Fibroblast of skin of right biceps (primary cell): Measurements from ENCODE around the gene FYN.

ENCODE experiments used
- DNase-seq: peaks from one replicate; pipeline ENCODE4 v3.0.0-alpha.2; 2013

Gene FYN

DNA sequence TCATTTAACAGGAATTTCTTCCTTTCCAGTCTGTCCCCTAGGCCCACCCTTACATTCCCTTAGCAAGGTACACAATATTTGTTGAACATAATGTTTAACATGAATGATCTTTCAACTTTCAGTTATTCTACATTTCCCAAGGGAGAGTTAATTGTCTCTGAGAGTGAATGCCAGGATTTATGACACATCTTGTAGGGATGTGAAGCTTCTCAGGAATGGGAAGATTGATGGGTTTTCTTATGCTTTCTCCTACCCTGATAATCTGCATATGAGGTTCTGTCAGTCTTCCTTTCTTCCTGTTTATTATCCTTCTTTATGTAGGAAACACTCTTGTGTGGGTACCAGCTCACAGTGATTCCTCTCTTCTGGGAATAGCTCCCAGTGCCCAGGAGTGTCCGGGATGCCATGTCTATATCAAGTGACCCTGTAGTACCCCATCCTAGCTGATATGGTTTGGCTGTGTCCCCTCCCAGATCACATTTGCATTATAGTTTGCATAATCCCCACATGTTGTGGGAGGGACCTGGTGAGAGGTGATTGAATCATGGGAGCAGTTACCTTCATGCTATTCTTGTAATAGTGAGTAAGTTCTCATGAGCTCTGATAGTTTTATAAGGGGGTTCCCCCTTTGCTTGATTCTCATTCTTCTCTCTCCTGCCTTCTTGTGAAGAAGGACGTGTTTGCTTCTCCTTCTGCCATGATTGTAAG is 7.1 kb upstream of the FYN start:
- DNase-seq: peak; percentile 92

DNA sequence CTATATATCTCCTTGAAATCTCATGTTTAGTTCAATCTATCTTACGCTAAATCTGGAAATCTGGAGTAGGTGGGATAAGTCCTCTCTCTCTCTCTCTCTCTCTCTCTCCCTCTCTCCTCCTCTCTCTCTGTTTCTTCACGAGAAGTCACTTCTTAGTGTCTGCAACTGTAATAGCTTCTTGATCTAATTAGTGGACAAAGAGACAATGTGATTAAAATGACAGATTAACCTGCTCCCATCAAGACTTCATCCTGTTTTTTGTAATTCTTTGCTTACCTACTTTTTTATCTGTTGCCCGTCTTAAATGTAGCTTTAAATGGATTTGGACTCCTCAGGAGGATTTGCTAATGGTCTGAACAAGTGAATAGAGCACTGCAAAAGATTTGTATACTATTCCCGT is 2.5 kb upstream of the FYN start:
- DNase-seq: no peak

DNA sequence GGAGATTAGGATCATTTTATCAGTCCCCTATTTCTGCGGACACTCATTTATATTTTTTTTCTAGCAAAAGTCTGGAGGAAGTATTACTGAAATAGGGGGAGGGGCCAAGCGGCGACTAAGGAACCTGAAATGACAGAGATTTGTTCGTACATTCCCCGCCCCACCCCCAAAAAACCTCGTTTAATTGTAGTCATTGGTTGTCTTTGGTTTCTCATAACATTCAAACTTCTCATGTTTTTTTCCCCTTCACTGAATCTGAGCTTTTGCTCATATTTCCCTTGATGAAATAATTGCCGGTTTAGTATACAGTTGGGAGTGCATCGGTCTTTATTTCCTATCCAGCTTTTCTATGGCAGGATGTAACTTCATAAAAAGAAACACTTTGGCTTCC is 768 bp upstream of the FYN start:
- no peak for DNase-seq

DNA sequence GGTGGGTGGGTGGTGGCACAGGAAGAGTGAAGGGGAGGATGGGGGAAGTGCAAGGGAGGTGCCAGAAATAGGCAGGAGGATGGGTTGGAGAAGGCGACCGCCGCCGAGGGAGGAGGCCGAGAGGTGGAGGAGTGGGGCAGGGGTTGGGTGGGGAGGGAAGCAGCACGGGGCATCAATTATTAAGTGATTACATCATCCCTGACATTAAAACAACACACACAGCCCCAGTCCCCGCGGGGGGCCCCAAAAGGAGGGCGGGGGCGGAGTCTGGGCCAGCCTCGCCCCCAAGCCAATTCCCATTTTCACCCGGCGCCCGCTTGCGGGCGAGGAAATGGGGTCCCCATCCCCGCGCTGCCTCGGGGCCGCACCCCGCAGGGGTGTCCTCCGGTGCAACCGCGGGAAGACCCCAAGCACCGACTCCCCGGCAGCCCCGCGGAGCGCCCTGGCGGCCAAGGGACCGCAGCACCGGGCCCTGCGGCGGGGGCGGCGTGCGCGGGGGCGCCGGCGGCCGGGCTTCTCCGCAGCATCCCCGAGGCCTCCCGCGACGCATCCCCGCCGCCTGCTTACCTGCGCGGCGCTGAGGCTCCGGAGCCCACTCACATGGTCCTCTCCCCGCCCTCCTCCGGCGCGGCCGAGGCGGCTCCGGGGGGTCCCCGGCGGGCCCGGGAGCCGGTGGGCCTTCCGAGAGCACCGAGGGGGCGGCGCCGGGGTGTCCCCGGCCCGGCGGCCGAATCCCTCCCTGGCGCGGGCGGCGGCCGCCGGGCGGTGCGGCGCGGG is 663 bp downstream of the FYN start:
- DNase-seq: peak; percentile 63

DNA sequence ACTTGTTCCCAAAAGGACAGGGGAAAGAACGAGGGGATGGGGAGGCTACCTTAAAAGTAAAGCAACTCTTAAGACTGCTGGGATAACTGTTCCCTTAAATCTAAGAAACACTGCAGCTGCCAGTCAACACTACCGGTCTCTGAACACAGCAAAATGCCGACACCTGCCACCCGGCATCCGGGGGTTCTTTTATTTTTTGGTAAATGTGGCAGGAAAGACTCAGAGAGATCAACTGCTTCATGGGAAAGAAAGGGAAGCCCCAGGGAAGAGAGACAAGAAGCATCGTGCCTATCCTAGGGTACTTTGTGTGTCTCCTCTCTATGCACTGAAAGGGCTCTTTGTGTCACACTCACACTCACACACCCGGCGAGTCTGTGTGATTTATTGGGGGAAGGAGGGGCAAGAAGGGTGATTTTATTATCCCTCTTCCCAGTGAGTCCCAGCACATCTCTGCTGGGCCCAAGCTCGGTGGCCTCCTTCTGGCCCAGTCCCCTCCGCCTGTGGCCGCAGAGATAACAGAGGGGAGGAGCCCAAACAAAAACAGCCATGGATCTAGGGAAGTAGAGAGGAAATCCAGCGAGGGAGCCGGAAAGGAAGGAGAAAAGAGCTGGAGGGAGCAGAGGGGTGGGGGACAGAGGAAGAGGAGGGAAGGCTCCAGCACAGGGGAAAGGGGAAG is 1.4 kb downstream of the FYN start:
- no peak for DNase-seq

DNA sequence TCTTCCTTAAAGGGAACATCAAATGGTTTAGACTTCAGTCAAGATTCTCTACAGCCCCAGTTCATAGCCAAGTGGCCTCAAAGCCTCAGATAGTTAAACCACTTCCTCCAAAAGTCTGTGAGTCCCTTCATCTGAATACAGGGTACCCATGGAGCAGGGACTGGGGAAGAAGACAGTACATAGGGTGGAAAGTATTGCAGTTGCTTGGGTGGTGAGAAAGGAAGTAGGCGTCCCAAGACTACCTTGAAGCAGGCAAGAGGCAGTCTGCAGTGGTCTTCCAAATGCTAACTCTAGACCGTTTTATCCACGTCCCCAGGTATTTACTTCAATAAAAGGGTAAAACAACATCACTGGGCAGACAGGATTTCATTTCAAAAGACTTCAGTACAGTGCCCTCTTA is 2.0 kb downstream of the FYN start:
- DNase-seq: no peak

DNA sequence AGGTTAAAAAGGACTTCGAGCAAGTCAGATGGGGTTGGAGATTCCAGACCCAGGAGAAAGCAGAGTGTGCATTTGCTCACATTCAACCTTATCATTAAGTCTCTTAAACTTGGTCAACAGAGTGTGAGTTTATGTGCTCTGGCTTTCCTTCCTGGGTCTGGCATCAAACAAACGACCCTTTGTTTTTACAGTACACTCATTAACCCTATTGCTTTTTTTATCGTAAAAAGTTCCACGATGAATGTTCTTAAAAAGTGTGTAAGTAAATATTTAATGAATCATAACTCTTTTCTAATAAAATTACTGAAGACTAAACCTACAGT is 2.5 kb downstream of the FYN start:
- no peak for DNase-seq

DNA sequence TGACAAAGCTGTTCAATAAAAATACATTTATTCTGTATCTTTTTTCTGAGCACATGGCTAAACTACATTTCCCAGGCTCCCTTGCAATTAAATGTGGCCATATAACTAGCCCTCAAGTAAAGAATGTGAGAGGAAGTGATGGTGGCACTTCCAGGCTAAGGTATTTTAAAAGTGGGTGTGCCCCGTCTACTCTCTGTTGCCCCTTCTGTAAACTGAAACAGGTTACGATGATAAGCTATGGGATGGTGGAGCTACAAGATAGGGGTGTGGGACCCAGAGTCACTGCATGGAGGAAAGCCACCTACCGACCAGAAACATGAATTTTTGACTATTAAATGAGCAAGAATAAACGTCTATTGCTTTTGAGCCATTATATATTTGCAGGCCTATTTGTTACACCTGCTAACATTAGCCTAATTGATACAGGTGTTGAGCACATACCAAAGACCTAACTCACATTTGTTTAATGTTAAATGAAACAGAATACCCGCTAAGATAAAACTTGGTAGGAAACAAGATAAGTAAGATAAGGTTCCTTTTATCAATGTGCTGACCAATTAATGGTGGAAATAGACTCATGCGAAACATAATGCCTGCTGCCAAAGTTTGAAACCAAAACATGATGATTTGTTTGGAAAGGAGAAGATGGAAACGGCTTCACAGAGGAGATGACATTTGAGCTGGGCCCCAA is 3.1 kb downstream of the FYN start:
- DNase-seq: no peak

DNA sequence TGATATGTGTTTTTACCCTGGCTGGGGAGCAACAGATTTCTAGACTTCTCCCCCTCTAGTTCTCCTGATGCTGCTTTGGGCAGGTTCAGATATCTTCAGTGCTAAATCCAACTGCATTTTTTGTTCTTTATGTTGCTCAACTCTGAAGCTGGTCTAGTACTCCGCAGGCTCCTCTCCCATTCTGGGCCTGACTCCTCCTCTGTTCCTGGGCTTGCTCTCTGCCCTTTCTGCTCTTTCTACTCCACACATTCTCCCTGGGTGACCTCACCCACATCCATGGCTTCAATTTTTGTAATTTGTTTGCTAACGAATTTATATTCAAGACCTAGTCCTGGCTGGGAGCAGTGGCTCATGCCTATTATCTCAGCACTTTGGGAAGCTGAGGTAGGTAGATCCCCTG is 6.4 kb downstream of the FYN start:
- no peak for DNase-seq

DNA sequence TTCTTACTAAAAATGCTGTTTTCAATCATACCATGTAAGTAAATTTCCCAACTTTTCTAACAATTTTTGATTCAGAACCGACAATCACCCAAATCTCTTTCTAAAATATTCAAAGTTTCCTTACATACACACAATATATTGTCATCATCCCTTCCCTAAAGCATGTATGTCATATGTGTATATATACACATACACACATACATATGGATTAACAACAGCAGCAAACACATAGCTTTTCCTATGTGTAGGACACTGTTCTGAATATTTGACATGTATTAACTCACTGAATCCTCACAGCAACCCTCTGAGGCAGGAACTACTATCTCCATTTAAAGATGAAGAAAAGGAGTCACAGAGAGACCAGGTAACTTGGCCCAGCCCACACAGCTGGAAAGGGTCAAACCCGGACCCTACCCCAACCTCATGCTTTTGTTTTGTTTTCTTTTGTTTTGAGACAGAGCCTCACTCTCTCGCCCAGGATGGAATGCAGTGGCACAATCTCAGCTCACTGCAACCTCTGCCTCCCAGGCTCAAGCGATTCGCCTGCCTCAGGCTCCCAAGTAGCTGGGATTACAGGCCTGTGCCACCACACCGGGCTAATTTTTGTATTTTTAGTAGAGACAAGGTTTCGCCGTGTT is 7.2 kb downstream of the FYN start:
- no peak for DNase-seq

DNA sequence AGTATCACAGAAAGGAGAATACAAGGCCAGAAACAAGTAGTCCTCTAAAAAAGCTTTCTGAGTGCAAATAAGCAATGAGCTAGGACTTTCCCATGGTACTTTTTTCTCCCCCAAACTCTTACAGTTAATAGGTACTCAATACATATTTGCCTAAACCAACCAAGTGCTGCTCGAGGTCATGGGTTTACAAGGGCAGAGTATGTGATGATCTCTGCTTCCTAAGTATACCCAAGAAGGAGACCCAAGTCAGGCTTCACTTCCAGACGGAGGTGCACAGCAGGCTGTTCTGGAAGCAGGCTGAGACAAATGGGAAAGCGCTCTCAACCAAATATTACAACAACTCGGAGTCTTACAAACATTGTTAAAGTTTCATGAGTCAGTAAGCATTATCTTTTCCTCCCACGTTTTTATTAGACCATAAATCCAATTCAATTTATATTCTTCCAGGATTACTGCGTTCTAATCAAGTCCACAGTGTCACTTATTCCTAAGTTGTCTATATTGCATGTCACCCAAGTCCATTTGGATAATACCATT is 8.1 kb downstream of the FYN start:
- no peak for DNase-seq

DNA sequence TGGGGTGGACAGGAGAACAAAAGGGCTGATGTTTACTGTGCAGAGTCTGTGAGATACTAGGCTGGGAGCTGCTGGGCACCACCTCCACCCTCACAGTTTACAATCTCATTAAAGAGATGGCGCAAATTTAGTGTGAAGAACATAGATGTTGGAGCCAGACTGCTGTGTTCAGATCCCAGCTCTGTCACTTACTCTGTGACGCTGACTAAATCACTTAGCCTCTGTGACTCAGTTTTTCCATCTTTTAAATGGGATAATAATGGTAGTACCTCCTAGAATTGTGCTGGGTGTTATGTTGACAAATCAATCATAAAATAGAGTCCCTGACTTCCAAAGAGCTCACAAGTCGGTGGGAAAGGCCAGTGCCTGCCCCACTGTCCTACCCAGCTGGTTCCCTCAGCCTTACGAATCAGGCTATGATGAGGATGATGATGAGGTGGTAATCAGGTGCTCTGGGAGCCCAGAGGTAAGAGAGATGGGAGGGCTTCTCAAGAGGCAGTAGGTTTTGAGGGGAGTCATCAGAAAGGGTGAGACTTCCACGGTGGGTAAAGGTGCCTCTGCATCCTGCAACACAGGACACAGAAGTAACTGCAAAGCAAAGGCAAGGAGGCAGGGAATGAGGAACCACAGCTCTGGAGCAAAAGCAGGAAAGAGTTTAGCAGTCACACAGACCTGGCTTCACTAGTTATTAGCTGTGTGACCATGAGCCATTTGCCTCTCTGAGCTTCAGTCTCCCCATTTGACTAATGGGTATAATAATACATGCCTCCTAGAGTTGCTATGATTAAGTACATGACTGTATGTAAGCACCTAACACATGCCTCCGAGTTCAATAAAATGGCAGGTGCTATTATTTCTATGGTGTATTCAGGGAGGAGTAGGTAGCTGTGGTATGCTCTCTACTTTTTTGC is 8.9 kb downstream of the FYN start:
- DNase-seq: no peak

DNA sequence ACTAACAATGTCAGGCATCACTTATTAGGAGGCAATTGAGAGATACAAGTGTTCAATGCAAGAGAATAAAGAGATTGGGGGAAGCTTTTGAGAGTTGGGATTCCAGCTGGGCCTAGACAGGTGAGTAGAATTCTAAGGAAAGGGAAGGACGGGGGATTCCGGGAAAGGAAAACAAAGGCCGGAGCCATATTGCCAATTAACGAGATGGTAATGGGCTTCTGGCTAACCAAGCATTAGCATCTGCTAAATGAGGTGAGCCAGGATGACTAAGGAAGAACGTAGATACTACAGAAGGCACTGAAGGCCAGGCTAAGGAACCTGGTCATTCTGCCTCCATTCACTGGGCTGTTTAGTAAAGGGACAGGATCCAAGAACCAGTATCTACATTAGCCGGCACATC is 10.5 kb downstream of the FYN start:
- DNase-seq: no peak

DNA sequence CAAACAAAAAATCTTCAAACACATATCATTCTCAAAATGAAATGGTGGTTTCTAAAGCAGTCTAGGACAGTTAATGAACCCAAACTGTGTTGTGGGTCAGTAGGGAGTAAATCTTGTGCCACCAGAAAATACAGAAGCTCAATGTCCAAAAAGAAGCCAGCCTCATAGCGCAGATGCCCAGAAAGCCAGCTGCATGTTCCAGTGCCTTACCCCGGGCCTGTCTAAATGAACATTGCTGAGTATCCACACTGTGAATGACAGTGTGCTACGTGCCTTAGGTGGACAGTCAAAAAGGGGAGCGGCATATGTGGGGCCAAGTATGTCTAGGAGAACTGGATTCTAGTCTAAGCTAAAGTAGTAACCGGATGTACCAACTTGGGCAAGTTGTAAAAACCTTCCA is 10.9 kb downstream of the FYN start:
- no peak for DNase-seq

DNA sequence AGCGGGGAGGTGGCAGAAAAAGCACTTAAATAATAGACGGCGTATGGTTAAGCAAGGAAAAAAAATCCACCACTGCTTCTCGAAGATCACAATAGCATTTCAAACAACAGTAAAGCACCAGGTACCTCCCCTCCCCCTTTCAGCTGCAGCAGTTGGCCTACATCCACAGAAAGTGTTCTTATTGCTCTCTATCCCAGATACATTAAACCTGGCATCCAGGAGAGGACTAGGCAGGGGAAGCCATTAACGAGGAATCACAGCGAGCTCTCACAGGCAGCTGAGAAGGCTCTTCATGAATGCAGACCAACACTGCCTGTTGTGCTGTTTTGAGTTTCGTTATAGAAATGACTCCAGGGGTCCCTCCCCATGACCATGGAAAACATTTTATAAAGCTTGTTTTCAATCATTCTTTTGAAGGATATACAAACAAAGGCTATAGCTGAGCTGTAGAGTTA is 11.8 kb downstream of the FYN start:
- no peak for DNase-seq

DNA sequence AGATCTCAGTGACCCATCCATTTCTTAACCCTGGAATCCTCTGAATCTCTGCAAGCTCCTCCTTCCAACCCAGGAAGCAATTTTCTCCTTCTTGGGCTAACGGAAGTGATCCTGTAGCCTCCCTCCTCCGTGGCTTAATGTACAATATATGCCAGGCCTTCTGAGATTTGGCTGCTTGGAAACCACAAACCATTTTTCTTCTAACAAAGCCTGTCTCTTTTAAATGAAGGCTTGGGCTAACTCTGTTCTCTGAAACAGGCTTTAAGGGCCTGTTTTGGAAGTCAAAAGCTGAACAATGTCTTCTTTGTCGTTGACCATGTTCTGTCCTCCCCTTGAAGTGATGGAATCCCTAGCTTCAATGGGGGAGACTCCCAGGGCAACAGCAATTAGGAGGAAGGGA is 14.9 kb downstream of the FYN start:
- DNase-seq: no peak

DNA sequence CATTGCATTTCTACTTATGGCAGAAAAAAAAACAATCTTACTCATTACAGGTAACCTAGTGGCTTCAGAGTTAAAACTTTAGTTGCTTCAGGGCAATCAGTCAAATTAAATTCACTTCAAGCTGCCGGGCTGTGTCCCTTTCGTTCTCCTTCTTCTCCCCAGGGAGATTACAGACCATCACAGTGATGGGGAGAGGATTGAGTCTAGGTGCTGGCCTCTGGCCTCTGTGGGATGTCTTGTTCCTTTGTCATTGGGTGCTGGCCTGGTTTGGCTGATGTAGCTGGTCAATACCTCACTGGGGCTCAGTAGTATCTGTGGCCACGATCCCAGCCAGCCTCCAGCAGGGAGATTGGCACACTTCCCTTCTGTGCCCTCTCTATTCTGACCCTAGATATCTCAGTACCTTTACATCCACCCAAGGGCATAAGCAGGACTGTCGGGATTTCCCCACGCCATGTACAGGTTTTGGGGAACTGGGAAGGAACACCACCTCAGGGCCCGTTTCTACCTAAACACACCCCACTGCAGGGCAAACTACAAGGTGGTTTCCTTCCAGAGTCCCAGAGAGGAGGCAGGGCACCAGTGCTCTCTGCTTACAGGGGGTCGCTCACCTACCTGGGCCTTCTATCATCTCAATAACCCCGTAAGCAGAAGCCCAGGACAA is 15.4 kb downstream of the FYN start:
- no peak for DNase-seq

DNA sequence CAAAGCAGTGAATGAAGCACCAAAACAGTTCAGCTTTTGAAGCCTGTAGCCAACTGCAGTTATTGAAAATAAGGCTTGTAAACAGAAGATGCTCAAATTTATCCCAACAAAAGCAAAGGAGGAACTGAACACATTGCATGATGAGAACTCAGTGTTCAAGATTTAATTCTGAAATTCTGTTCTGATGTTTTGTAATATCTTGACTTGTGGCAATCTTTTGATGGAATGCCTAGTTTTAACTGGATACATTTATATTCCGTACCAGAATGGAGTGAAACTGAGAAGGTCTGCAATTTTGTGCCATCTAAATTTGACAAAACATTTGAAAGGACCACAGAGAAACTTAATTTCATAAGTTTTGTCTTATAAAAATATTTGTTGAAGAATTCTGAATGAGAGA is 17.5 kb downstream of the FYN start:
- no peak for DNase-seq

DNA sequence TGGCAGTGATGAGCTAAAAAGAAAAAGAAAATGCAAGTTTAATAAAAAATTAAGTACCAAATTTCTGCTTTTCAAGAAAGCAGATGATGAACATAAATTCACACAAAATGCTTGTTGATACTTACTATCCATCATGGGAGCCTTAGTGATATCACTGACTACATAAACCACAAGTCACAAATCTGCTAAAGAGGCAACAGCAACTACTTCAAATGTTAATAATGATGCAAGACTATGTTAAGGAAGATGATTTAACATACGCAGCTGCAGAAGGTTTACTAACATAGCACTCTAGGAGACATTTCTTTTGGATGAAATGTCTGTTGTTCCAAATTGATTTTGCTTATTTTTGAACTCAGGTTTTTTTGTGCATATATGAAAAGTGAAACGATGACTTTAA is 18.6 kb downstream of the FYN start:
- DNase-seq: peak; percentile 40

DNA sequence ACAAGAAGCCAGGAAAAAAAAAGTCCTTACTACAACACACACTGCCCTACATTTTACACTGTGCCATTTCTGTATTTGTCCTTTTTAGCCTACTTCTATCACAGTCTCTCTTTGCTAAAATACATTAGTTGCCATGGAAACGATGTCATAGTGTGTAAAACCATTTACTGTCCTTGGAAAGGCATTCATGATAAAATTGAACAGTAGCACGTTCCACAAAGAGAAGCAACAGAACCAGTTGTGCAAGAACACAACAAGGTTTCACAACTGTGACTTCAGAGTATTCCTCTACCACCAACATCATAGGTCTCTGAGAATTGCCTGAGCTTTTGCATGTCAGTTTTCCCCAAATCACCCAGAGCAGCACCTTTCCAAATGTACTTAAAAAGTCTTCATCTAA is 20.5 kb downstream of the FYN start:
- DNase-seq: peak; percentile 42

DNA sequence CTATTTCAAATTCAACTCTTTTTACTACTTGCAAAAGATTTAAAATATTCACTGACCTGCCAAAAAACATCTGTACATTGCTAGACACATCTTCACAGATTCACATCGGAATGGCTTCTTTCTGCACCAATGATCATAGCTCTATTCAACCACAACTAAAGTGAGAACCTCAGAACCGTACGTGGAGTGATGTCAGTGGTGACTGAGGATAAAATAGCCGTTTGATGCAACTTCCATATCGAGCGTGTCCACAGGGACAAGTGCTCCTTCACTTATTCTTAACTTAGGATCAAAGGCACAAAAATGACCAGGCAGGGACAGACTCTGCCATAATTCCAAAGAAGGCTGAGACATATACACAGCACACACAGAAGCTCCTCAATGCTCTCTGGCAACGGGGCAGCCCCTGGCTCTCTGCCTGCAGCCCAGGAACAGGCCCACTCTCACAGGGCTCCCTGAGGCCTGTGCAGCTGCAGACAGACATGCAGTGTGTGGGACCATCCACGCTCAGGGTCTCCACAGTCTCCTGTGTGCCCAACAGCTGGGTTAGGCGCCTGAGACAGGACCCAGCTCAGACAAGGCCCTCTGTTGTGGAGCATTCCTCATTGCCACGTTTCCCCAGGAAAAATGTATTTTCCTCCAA is 22.8 kb downstream of the FYN start:
- DNase-seq: no peak
